Umbilical cord (tissue), 2 donors: ENCODE data around the gene LRP1B. TPM values are rescaled to one million over a fixed set of nuclear protein-coding genes. Genes with fewer than 3 reads are reported as not detected.
"Not testable (repeated sequence)": the region's sequence is repeated elsewhere in the genome, so short reads cannot be mapped to it uniquely, and the experiment has no call there.

Source experiments
- DNase-seq: peaks from one replicate; pipeline ENCODE4 v3.0.0-alpha.2; 2015; ENCODE audit warnings: low spot score
- total RNA-seq: library from RNA; depleted of rRNA; stranded (reverse); fragments of >200 nt; gene quantifications from one replicate; pipeline ENCODE4 v1.2.3, GENCODE V29; 2014; ENCODE audit warnings: low replicate concordance; ENCODE audit not compliant: insufficient read depth

Gene LRP1B
- total RNA-seq, 1 donor from 2014 or later: 0.96 TPM

DNA sequence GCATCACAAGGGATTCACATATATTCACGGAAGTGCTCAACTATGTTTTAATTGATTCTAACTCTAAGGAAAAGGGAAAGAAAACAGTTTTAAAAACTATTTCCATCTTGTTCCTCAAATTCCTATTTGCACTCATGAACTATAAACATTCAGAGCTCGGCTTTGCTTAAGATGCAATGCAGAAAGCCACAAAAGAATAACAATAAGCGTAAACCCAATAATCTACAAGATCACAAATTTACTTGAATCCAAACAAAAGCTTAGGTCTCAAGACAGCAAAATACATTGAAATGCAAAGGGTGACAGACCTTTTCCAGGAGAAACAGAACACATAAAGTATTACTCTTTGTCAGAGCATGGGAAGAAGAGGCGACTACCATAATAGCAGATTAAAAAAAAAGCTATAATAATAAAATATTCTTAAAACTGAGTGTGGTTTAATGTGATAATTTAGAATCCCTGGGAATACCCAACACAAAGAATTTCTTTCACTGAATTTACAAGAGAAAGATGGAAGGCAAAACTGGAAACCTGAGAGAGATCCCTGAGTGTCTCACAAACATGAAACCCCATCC, 1094.9 kb downstream of the LRP1B start:
- DNase-seq: no peak

DNA sequence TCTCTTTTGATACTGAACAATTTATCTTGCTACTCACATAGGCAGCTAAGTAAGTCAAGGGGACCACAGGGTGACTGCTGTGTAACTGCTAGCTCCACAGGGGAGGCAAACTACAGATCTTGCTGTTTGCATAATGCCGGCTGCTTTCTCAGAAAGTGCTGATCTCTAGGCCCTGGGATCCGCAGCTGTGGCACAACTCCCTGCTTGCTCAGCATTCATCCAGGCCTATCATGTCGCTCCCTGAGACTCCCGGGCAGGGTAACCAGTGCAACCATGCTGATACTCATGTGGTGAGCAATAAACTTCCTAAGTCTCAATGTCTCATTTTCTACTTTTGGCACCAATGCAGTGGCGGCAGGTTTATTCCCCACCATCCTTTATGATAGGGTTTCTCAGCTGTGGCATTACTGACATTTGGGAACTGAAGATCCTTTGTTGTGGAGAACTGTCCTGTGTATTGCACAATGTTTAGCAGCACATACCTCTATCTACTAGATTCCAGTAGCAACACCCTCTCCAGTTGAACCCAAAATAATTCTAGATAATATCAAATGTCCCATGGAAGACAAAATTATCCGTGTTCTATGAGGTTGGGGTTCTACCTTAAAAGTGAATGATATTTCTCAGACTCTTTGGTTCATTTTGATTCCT, 1101.3 kb downstream of the LRP1B start:
- no peak for DNase-seq

DNA sequence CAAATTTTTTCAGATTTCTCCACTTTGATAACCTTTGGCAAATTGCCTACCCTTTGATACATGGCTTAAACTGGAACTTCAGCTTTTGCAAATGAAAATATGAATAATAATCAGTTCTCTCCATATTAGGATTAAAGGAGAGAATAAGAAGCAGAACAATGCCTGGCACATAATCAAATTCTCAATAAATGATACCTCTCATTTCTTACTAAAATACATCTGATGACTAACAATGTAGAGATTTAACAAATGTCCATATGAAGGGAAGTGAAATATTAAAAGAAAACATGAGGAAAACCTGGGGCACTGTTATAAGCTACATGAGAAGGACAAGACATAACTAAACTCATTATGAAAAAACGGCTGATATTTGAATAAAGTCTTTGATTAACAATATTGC, 1103.6 kb downstream of the LRP1B start:
- no peak for DNase-seq

DNA sequence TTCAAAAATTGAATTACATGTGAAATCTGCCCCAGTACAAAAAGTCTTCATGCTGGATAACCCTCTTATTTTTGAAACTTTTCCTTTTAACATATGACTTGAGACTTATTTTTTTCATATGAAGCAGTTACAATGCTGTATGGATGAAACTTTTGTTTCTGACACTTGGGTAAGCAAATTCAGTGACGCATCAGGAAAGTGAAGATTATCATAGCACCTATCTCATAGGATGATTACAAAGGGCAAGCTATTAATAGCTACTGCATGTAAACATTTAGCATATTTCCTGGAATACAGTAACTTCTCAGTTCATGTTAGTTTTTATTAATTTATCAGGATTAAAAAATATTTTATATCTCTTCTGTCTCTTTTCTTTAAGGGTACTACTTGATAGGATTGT, 1109.2 kb downstream of the LRP1B start:
- DNase-seq: no peak

DNA sequence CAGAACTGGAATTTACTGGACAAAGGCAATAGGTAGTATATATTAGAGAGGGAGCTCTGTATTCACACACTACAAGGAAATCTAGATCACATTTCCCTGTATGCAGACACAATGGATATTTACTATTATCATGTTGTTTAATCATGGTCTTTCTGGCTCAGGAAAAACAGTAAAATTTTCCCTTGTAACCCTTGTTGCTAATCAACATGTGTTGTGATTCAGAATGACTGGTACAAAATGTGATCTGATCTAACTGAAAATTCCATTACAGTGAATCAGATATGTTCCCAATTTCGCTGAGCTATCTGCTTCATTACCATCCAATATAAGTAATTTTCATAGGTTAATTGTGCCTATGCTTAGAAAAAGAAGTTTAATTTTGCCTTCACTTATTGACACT, 1109.7 kb downstream of the LRP1B start:
- DNase-seq: no peak

DNA sequence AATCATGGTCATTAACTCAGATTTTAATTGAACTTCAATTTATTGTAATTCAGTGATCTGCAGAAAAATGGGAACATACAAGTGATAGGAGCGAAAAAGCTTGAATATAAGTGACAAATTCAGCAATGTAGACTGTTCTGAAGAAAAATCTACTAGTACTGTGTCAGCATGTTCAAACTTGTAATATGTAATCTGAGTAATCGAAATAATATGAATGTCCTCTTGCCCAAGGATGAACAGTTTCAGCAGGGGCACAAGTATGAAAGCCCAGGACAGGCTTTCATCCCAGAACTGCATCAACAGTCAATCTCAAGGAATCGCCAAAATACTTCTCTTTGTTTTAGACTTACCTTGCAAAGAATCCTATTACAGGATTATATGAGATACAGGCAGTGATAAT, 1110.5 kb downstream of the LRP1B start:
- DNase-seq: no peak

- DNase-seq: peak; percentile 17
Measured at GRCh38 chr2:141015341-141016047, 1115.3 kb downstream of the LRP1B start.

- no peak for DNase-seq
Measured at GRCh38 chr2:141003967-141004657, 1126.7 kb downstream of the LRP1B start.

DNA sequence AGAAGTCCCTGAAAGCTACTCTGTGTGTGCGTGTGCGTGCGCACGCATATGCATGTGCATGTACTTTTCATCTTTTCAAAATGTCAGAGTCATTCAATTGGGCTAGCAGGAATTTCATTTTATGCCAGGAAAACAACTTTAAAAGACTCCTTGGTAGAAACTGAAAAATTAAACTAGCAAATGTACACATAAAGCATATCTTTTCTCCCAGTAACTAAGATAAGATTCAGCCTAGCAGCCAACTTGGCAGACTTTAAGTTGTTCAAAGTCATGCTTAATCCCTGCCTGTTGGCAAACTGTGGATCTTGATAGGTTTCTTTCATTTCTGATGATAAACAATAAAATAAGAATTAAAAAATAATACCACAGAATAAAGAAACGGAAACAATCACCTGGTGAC, 1129.1 kb downstream of the LRP1B start:
- no peak for DNase-seq

- no peak for DNase-seq
Measured at GRCh38 chr2:140998577-140998976, 1132.2 kb downstream of the LRP1B start.

DNA sequence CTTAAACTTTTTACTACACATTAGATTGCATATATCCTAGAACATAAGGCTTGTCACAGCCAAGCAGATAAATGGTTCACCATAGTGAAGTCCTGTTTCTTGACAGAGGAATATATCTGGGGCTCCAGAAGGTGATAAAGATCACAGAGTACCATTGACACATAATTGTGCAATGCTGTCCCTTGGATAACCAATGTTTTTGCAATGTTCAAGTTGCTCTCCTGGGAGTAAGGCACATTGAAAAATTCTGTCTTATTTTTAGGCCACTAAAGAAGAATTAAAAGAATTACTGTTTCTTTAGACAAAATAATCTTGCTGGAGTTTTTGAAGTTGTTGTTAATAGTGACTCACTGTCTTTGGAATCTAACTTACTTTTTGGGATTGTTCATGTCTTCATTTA, 1132.8 kb downstream of the LRP1B start:
- no peak for DNase-seq

- DNase-seq: no peak
Measured at GRCh38 chr2:140994856-140995255, 1136.0 kb downstream of the LRP1B start.

- DNase-seq: no peak
Measured at GRCh38 chr2:140990416-140990815, 1140.4 kb downstream of the LRP1B start.

GRCh38 chr2:140988597-140988996, 1142.2 kb downstream of the LRP1B start:
- DNase-seq: no peak

DNA sequence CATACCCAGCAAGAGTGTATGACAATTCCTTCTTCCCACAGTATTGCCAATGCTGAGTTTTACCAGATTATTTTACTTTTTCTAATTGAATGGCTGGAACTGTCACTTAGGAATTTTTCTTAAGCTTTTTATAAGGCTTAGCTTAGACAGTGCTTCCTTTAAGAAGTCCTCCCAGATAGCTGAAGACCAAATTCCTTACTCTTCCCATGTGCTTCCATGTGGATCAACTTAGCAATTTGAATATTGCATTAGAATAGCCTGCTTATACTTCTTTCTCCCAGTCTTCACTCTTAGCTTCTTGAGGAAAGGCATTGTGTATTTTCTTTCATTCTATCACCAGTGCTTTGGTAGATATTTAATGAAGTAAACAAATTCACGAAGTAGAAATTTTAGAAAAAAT, 1144.4 kb downstream of the LRP1B start:
- DNase-seq: no peak

- DNase-seq: no peak
Measured at GRCh38 chr2:140975237-140975636, 1155.6 kb downstream of the LRP1B start.

GRCh38 chr2:140972724-140973123, 1158.1 kb downstream of the LRP1B start:
- DNase-seq: no peak

DNA sequence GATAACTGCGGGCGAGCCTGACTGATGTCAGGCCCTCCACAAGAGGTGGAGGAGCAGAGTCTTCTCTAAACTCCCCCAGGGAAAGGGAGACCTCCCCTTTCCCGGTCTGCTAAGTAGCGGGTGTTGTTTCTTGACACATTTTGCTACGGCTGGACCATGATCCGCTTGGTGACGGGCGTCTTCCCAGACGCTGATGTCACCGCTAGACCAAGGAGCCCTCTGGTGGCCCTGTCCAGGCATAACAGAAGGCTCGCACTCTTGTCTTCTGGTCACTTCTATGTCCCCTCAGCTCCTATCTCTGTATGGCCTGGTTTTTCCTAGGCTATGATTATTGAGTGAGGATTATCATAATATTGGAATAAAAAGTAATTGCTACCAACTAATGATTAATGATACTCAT, 1166.5 kb downstream of the LRP1B start:
- DNase-seq: not testable (repeated sequence)

GRCh38 chr2:140949932-140950331, 1180.9 kb downstream of the LRP1B start:
- DNase-seq: no peak

GRCh38 chr2:140947236-140947635, 1183.6 kb downstream of the LRP1B start:
- DNase-seq: no peak

DNA sequence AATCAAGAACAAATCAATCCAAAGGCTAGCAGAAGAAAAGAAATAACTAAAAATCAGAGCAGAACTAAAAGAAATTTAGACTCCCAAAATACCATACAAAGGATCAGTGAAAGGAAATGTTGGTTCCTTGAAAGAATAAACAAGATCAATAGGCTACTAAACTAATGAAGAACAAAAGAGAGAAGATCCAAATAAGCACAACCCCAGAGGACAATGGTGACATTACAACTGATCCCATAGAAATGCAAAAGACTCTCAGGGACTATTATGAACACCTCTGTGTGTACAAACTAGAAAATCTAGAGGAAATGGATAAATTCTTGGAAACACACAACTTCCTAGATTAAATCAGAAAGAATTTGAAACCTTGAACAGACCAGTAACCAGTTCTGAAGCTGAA, 1186.9 kb downstream of the LRP1B start:
- no peak for DNase-seq

DNA sequence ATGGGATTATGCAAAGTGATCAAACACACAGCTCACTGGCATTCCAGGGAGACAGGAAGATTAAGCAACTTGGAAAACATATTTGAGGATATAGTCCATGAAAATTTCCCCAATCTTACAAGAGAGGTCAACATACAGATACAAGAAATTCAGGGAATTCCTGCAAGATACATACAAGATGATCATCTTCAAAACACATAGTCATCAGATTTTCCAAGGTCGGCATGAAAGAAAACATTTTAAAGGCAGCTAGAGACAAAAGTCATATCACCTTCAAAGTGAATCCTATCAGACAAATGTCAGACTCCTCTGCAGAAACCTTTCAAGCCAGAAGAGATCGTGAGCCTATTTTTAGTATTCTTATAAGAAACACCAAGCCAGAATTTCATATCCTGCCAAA, 1188.5 kb downstream of the LRP1B start:
- DNase-seq: no peak

GRCh38 chr2:140929849-140930248, 1201.0 kb downstream of the LRP1B start:
- peak; percentile 23 for DNase-seq
